Fibroblast of lung (primary cell): ENCODE data around the gene MACROD2.

ENCODE experiments used
- EZH2 ChIP-seq: IDR thresholded peaks from 2 replicates; pipeline ENCODE4 v1.5.1; 2012; ENCODE audit warnings: low read length, control low read depth, mild to moderate bottlenecking; ENCODE audit errors: missing control alignments
- TF ChIP-seq, protein P1 (sequence below), 2 donors: IDR thresholded peaks in 1 of 2; conservative IDR thresholded peaks in 1 of 2; 1 replicate in 1 of 2; 2 replicates in 1 of 2; pipeline ENCODE4 v1.5.1; 2011 to 2012; ENCODE audit warnings: low read length in 2 of 2, control low read depth in 1 of 2, inconsistent platforms in 1 of 2, low read depth in 1 of 2, mild to moderate bottlenecking in 1 of 2

DNA sequence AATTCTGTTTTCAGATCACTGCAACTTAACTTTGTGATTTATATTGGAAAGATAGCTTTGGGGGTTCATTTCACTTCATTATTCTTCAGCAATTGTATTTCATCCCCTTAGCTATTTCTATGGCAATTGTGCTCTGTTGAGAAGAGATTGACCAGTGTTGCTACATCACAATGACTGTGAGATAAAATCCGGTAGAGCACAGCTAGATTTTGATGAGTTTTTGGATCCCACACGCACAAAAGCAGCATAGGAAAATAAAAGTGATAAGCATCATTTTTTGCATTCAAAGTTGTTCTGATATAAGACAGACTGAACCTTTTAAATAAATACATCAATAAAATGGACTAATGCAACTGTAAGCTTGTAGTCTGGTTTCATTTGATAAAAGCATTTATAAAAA, 1843.2 kb downstream of the MACROD2 start:
- TF ChIP-seq, protein P1, sequence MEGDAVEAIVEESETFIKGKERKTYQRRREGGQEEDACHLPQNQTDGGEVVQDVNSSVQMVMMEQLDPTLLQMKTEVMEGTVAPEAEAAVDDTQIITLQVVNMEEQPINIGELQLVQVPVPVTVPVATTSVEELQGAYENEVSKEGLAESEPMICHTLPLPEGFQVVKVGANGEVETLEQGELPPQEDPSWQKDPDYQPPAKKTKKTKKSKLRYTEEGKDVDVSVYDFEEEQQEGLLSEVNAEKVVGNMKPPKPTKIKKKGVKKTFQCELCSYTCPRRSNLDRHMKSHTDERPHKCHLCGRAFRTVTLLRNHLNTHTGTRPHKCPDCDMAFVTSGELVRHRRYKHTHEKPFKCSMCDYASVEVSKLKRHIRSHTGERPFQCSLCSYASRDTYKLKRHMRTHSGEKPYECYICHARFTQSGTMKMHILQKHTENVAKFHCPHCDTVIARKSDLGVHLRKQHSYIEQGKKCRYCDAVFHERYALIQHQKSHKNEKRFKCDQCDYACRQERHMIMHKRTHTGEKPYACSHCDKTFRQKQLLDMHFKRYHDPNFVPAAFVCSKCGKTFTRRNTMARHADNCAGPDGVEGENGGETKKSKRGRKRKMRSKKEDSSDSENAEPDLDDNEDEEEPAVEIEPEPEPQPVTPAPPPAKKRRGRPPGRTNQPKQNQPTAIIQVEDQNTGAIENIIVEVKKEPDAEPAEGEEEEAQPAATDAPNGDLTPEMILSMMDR (conservative IDR thresholded peaks at IDR 0.05 in 1 of 2, IDR thresholded peaks at IDR 0.05 in 1 of 2; ENCODE audit: low read depth in 1 of 2, low read length in 2 of 2), result no peak
- TF ChIP-seq EZH2, result no peak
